Measurements from ENCODE around the gene SRSF11.

GRCh38 chr1:70290218-70290617 lies 69.0 kb downstream of the SRSF11 start:
- TF ChIP-seq, protein P1, sequence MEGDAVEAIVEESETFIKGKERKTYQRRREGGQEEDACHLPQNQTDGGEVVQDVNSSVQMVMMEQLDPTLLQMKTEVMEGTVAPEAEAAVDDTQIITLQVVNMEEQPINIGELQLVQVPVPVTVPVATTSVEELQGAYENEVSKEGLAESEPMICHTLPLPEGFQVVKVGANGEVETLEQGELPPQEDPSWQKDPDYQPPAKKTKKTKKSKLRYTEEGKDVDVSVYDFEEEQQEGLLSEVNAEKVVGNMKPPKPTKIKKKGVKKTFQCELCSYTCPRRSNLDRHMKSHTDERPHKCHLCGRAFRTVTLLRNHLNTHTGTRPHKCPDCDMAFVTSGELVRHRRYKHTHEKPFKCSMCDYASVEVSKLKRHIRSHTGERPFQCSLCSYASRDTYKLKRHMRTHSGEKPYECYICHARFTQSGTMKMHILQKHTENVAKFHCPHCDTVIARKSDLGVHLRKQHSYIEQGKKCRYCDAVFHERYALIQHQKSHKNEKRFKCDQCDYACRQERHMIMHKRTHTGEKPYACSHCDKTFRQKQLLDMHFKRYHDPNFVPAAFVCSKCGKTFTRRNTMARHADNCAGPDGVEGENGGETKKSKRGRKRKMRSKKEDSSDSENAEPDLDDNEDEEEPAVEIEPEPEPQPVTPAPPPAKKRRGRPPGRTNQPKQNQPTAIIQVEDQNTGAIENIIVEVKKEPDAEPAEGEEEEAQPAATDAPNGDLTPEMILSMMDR (IDR thresholded peaks at IDR 0.05) = no peak
- TF ChIP-seq EP300 (IDR thresholded peaks at IDR 0.05) (no peak), POLR2A (IDR thresholded peaks at IDR 0.05; ENCODE audit: low read depth) (no peak)
